ENCODE measurements around the gene ZMAT5. TPM values are rescaled to one million over a fixed set of nuclear protein-coding genes. Genes with fewer than 3 reads are reported as not detected.

ZMAT5 gene
- total and polyA plus RNA-seq, 2 donors from 2014 or later, result 21.3 to 47.7 TPM

DNA sequence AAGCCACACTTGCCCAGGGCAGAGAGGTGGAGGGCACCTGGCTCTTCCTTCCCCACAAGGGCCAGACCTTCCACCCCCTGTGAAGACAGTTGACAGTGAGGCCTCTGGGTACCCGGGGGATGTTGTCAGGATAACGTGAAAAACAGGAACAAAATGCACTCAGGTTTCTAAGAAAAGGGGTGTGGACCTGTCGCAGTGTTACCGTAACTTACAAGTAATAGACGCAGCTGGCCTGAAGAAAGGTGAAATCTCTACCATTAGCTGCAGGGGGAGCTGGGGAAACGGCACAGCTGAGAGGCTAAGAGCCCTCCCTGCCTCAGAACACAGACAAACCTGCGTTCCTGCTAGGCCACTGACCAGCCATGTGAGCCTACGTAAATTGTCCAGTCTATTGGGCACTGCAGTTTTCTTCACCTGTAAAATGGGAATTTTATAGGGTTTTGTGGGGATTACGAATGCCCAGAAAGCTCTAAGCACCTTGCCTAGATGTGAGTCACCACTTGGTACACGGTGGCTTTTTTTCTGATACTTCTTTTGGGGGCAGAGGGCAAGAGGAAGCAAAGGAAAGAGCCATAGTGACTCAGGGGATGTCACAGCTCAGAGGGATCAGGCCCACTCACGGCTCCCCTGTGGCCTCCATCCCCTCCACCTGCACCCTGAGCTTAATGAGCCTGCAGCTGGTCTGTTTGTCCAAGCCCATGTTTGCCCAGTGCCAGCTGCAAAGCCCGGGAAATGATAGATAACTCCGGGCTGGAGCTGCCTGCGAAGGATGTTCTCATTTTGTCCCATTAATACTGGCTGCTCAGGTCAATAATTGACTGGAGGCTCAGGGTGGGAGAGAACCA is 65.4 kb downstream of the ZMAT5 start:
- H3K4me1 ChIP-seq (ENCODE audit: control insufficient read depth in 2 of 3, insufficient read depth in 2 of 3, low read depth in 1 of 3, low read length in 3 of 3), result peaks cover 0 to 6% (median 0%) of the 10 kb centered on the region in 3 donors
- no peaks in the 10 kb centered on the region for H3K36me3 ChIP-seq (ENCODE audit: control insufficient read depth in 2 of 3, insufficient read depth in 3 of 3, low read length in 3 of 3)
- no peaks in the 10 kb centered on the region for H3K27me3 ChIP-seq (ENCODE audit: control insufficient read depth, insufficient read depth, low read length)
- no peaks in the 10 kb centered on the region for H3K9me3 ChIP-seq (ENCODE audit: control insufficient read depth in 2 of 3, insufficient read depth in 1 of 3, low read length in 3 of 3)
- TF ChIP-seq, protein P1, sequence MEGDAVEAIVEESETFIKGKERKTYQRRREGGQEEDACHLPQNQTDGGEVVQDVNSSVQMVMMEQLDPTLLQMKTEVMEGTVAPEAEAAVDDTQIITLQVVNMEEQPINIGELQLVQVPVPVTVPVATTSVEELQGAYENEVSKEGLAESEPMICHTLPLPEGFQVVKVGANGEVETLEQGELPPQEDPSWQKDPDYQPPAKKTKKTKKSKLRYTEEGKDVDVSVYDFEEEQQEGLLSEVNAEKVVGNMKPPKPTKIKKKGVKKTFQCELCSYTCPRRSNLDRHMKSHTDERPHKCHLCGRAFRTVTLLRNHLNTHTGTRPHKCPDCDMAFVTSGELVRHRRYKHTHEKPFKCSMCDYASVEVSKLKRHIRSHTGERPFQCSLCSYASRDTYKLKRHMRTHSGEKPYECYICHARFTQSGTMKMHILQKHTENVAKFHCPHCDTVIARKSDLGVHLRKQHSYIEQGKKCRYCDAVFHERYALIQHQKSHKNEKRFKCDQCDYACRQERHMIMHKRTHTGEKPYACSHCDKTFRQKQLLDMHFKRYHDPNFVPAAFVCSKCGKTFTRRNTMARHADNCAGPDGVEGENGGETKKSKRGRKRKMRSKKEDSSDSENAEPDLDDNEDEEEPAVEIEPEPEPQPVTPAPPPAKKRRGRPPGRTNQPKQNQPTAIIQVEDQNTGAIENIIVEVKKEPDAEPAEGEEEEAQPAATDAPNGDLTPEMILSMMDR (IDR thresholded peaks at IDR 0.05; ENCODE audit: borderline replicate concordance, extremely low read depth, insufficient read depth), result no peak
- FAIRE-seq (no peak), DNase-seq (peak in 1 of 5 donors; percentile 51)
- no peak overlapping the region for H3K4me3 ChIP-seq (ENCODE audit: low read length in 3 of 3)
- no peak overlapping the region for H3K27ac ChIP-seq (ENCODE audit: low read depth in 2 of 2, low read length in 2 of 2)
- intact Hi-C loops (cut with DNase I), result no loop called here
- no peak overlapping the region for H3K9ac ChIP-seq (ENCODE audit: low read length in 3 of 3)

DNA sequence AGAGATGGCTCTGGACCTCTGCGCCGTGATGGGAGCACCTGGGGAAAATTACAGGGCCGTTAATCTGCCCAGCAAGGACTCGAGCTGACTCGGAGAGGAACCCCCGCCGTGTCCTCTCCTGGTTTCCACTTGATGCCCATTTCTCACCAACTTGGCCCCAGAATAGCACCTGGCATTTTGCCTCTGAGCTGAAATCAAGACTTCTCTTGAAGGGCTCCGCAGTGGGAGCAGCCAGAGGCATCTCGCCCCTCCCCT is 66.0 kb downstream of the ZMAT5 start:
- Histone ChIP-seq H3K9ac (ENCODE audit: low read length in 3 of 3) (no peak overlapping the region), H3K27me3 (ENCODE audit: control insufficient read depth, insufficient read depth, low read length) (no peaks in the 10 kb centered on the region), H3K4me1 (ENCODE audit: control insufficient read depth in 2 of 3, insufficient read depth in 2 of 3, low read depth in 1 of 3, low read length in 3 of 3) (peaks cover 0 to 6% (median 0%) of the 10 kb centered on the region in 3 donors), H3K36me3 (ENCODE audit: control insufficient read depth in 2 of 3, insufficient read depth in 3 of 3, low read length in 3 of 3) (no peaks in the 10 kb centered on the region), H3K9me3 (ENCODE audit: control insufficient read depth in 2 of 3, insufficient read depth in 1 of 3, low read length in 3 of 3) (no peaks in the 10 kb centered on the region), H3K27ac (ENCODE audit: low read depth in 2 of 2, low read length in 2 of 2) (no peak overlapping the region), H3K4me3 (ENCODE audit: low read length in 3 of 3) (no peak overlapping the region)
- FAIRE-seq, result no peak
- no peak for DNase-seq
- TF ChIP-seq, protein P1 (IDR thresholded peaks at IDR 0.05; ENCODE audit: borderline replicate concordance, extremely low read depth, insufficient read depth), result no peak
- intact Hi-C loops (cut with DNase I), result no loop called here

DNA sequence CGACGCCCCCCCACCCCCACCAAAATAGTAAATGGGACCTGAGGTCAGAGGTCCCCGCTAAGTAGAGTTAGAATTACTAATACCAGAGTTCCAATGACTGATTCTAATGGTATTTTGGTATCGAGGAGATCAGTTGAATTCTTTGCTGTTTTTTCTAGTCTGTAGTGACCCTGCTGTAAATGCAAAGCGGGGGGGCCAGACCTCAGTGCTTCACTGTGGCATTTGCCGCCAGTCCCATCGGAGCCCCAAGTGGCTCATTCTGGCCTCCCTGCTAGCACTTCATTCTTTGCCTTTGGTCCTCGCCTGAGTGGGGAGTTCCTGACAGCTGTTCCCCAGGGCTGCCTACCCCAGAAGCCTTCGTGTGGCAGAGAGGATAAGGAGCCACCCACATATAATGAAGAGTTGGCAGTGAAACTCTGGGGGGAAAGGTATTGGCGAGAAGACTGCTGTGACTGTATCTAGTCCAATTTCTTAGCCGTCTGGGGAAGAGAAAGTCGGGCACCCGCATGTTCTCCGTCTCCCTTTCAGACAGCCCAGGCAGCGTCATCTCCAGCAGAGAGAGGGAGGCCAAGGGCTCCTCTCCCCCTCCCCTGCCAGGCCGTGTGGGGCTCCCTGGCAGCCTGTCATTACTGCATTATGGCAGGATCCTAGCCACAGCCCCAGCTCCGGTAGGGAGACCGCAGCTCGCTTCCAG is 66.5 kb downstream of the ZMAT5 start:
- Histone ChIP-seq H3K9me3 (ENCODE audit: control insufficient read depth in 2 of 3, insufficient read depth in 1 of 3, low read length in 3 of 3) (no peaks in the 10 kb centered on the region), H3K4me3 (ENCODE audit: low read length in 3 of 3) (no peak overlapping the region), H3K9ac (ENCODE audit: low read length in 3 of 3) (no peak overlapping the region), H3K4me1 (ENCODE audit: control insufficient read depth in 2 of 3, insufficient read depth in 2 of 3, low read depth in 1 of 3, low read length in 3 of 3) (peaks cover 0 to 6% (median 0%) of the 10 kb centered on the region in 3 donors), H3K27ac (ENCODE audit: low read depth in 2 of 2, low read length in 2 of 2) (no peak overlapping the region), H3K36me3 (ENCODE audit: control insufficient read depth in 2 of 3, insufficient read depth in 3 of 3, low read length in 3 of 3) (no peaks in the 10 kb centered on the region), H3K27me3 (ENCODE audit: control insufficient read depth, insufficient read depth, low read length) (no peaks in the 10 kb centered on the region)
- no peak for FAIRE-seq
- intact Hi-C loops (cut with DNase I), result no loop called here
- TF ChIP-seq, protein P1 (IDR thresholded peaks at IDR 0.05; ENCODE audit: borderline replicate concordance, extremely low read depth, insufficient read depth), result no peak
- peak in 1 of 5 donors; percentile 60 for DNase-seq
